OCI-LY7 (cell line): Measurements from ENCODE around the gene TDRD12.

ENCODE experiments used
- CTCF ChIP-seq: fragments of 200-600 bp; sonication (generic); conservative IDR thresholded peaks from 2 replicates; pipeline ENCODE4 v1.5.1; 2014; ENCODE audit warnings: mild to moderate bottlenecking, antibody characterized with exemption, low read length, moderate library complexity, mixed read lengths
- EZH2phosphoT487 ChIP-seq: fragments of 200-600 bp; sonication (generic); IDR thresholded peaks from 2 replicates; pipeline ENCODE4 v1.6.1; 2018; ENCODE audit warnings: low read depth, borderline replicate concordance, mild to moderate bottlenecking, mixed run types, antibody characterized with exemption, low read length, moderate library complexity, mixed read lengths

- no peak for TF ChIP-seq CTCF
- TF ChIP-seq EZH2phosphoT487, result no peak
These were observed 1.3 kb upstream of the TDRD12 start for GRCh38 chr19:32718286-32718685.
